ENCODE measurements around the gene SEBOX.

SEBOX gene

DNA sequence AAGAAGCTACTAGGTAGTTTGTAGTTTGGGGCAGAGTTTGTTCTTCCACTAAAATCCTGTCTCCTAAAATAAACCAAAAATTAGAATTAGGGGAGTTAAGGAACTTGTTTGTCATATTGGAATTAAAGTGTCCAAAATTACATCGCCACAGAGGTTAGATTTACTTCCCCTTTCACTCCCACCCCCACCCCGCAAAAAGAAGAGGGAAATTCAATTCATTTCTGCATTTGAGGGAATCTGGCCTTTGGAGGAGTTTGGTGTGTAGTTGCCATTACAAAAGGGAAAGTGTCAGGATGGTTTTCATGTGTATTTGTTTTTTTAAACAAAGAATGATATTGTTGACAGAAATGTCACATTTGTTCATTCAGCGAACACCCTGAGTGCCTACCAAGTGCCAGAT lies 40.2 kb downstream of the SEBOX start:
- H3K4me3 ChIP-seq (ENCODE audit: low read depth, low read length) = no peak overlapping the region
- ChIA-PET POLR2A (no interaction called here), CTCF (interaction anchor here (1.0 to 1.8 kb wide), 2 partner anchors 73 to 431 kb away, joined by 4 to 5 read pairs; no protein-coding TSS in a partner anchor)
- TF ChIP-seq, protein P1, sequence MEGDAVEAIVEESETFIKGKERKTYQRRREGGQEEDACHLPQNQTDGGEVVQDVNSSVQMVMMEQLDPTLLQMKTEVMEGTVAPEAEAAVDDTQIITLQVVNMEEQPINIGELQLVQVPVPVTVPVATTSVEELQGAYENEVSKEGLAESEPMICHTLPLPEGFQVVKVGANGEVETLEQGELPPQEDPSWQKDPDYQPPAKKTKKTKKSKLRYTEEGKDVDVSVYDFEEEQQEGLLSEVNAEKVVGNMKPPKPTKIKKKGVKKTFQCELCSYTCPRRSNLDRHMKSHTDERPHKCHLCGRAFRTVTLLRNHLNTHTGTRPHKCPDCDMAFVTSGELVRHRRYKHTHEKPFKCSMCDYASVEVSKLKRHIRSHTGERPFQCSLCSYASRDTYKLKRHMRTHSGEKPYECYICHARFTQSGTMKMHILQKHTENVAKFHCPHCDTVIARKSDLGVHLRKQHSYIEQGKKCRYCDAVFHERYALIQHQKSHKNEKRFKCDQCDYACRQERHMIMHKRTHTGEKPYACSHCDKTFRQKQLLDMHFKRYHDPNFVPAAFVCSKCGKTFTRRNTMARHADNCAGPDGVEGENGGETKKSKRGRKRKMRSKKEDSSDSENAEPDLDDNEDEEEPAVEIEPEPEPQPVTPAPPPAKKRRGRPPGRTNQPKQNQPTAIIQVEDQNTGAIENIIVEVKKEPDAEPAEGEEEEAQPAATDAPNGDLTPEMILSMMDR (IDR thresholded peaks at IDR 0.05; ENCODE audit: insufficient read depth, low read length, missing control alignments) = no peak
- DNase-seq (ENCODE audit: low read depth, low spot score) = no peak

DNA sequence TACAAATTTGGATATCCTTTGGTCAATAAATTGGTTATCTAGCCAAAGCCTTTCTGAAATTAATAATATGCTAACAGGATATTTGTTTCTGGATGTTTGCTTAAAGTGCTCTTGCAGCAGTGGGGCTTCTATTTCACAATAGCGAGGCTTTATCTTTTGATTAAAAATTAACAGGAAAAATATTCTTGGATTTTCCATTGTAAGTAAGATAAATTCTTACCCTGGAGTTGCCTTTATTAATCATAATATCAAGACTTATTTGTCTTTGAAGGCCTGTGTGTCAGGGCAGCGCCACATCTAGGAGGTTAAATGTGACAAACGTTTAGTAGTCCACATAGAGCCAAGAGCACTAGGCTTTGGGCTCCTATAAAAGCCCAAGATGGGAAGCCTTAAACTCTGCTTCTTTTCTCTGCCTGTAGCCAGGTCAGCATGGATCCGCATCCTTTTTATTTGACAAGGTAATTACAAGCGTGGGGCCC lies 40.7 kb downstream of the SEBOX start:
- TF ChIP-seq, protein P1 (IDR thresholded peaks at IDR 0.05; ENCODE audit: insufficient read depth, low read length, missing control alignments) = no peak
- POLR2A ChIA-PET = no interaction called here
- no peak for DNase-seq (ENCODE audit: low read depth, low spot score)
- CTCF ChIA-PET = interaction anchor here (1.8 kb wide), 1 partner anchor 72 kb away, joined by 5 read pairs; no protein-coding TSS in a partner anchor
- no peak overlapping the region for H3K4me3 ChIP-seq (ENCODE audit: low read depth, low read length)

DNA sequence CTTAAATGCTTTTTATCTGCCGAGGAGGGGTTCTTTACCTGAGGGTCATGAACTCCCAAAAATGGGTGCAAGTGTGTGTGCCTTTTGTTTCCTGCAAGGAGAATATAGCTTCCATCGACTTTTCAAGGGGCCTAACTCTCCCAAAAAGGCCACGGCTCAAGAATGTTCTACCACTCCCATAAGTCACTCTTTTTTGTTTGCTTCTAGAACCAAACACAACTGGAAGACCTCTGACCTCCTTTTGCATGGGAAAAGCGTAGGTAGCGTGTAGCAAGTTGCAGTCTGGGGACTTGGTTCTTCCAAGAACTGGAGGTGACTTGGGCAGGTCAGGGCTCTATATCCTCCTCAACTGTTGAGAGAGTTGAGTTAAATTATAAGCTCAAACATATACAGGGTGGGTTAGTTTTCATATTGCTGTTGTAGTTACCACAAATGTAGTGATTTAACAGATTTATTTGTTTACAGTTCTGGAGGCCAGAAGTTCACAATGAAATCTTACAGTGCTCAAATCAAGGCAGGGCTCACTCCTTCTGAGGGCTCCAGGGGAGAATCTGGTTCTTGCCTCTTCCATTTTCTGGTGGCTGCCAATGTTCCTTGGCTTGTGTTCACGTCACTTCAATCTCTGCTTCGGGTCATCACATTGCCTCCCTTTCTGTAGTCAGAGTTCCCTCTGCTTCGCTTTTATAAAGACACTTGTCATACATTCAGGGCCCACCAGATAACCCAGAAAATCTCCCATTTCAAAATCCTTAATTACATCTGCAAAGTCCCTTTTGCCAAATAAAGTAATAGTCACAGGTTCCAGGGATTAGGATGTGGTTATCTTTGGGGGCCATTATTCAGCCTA lies 44.6 kb downstream of the SEBOX start:
- CTCF ChIA-PET = interaction anchor here (0.8 to 2.9 kb wide), 9 partner anchors 8 to 91 kb away, joined by 3 to 14 read pairs (median 4); partner anchors contain the start of genes IFT20 and TNFAIP1
- POLR2A ChIA-PET = no interaction called here
- peak overlapping the region; percentile 82; the same call in 1 of the 2 replicates for H3K4me3 ChIP-seq (ENCODE audit: low read depth, low read length)
- DNase-seq (ENCODE audit: low read depth, low spot score) = no peak
- TF ChIP-seq, protein P1 (IDR thresholded peaks at IDR 0.05; ENCODE audit: insufficient read depth, low read length, missing control alignments) = no peak

DNA sequence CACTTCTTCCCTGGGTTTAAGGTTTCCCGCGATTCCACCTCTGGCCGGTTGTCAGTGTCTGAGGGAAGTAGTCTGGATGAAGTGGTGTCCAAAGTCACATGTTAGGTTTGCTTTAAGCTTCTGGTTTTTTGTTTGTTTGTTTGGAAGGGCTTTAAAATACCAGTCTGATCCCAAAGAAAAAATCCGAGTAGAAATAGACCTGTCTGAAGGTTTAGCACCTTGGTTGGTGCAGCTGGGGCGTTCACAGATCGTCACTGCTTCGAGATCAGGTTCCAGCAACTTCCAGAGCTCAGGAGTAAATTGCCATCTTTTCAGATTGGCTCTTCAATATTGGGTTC lies 45.4 kb downstream of the SEBOX start:
- ChIA-PET POLR2A (no interaction called here), CTCF (interaction anchor here (0.8 to 2.9 kb wide), 8 partner anchors 9 to 90 kb away, joined by 3 to 14 read pairs (median 4); partner anchors contain the start of genes IFT20 and TNFAIP1)
- H3K4me3 ChIP-seq (ENCODE audit: low read depth, low read length) = peak overlapping the region; percentile 82
- no peak for DNase-seq (ENCODE audit: low read depth, low spot score)
- TF ChIP-seq, protein P1 (IDR thresholded peaks at IDR 0.05; ENCODE audit: insufficient read depth, low read length, missing control alignments) = no peak

DNA sequence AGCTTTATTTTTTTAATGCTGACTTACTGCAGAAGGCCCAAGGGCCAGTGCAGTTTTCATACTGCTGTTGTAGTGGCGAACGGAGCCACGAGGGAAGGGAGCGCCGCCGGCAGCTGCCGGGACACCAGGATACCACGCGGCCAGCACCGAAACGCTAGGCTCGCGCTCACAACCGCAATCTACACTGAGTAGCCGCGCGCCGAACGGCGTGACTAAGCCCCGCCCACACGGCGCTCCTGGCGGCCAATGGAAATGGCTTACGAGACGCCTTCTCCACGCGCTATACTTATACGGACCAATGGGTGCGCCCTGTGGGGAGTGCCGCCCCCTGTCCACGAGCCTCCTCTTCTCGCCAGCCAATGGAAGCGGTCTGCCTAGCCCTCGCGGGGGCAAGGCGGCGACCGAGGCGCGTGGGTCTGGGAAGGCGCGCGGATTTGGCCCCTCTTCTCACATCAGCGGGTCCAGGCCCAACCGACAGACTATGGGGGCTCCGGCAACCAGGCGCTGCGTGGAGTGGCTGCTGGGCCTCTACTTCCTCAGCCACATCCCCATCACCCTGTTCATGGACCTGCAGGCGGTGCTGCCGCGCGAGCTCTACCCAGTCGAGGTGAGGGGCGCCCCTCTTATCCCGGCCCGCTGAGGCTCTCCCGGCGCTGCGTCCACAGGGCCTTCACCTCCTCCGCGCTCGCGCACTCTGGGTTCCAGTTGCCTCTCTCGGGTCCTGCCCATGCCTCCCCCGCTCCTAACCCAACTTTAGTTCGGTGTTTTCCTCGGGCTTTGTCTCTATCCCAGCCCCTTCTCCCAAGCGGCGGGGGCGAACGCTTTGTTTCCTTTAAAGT lies 46.0 kb downstream of the SEBOX start, which contains the start of gene TMEM97:
TSS of gene TMEM97 (plus strand) at position 442 of the 839 bp plus-strand sequence. CDS start at position 482, 40 bp downstream.
- CTCF ChIA-PET = interaction anchor here (0.8 to 2.9 kb wide), 8 partner anchors 10 to 89 kb away, joined by 3 to 14 read pairs (median 5); partner anchors contain the start of genes IFT20 and TNFAIP1
- POLR2A ChIA-PET = interaction anchor here (0.5 kb wide), 1 partner anchor 29 kb away, joined by 3 read pairs; no protein-coding TSS in a partner anchor
- DNase-seq (ENCODE audit: low read depth, low spot score) = peak; percentile 78
- peak within 1 kb of the TSS; percentile 82 for H3K4me3 ChIP-seq (ENCODE audit: low read depth, low read length)
- TF ChIP-seq, protein P1 (IDR thresholded peaks at IDR 0.05; ENCODE audit: insufficient read depth, low read length, missing control alignments) = peak; percentile 9

Measured in AG04449 (cell line).